HepG2 (cell line): ENCODE results near the gene HUNK. TPM values are rescaled to one million over a fixed set of nuclear protein-coding genes. Genes with fewer than 3 reads are reported as not detected.

Experiments used
- ATAC-seq: fragments of 200-7000 bp; cut with Tn5 transposase; 3 replicates; pipeline ENCODE4 v1.9.1; 2020; ENCODE audit warnings: mild to moderate bottlenecking, moderate library complexity
- BruUV-seq: library from RNA; stranded (reverse); fragments of 400-500 nt; replicated peaks from 2 replicates; lab custom pipeline; 2021; lab: Mats Ljungman, UMichigan
- CTCF ChIA-PET: fragments of 300-600 bp; formaldehyde crosslinking; extraction: SDS; loops from one replicate; lab custom pipeline; 2021; ENCODE audit warnings: low total read pairs, inconsistent platforms, low intra/inter-chr PET ratio; lab: Yijun Ruan, JAX
- POLR2A ChIA-PET: fragments of 350-600 bp; sonication (Branson Sonifier 250); formaldehyde crosslinking; loops from one replicate; lab custom pipeline; 2020; ENCODE audit warnings: antibody characterized with exemption, inconsistent platforms; lab: Yijun Ruan, JAX
- DNase-seq: peaks from one replicate; pipeline ENCODE4 v3.0.0-alpha.2; 2015; ENCODE audit warnings: low spot score
- FAIRE-seq: peaks from 3 replicates; lab custom pipeline; 2011; peaks lifted over from hg19 to GRCh38; lab: Jason Lieb, UNC
- H2AFZ ChIP-seq: one replicate; pipeline ENCODE4 v1.6.1; 2011; ENCODE audit warnings: low read length, inconsistent platforms
- H3K27ac ChIP-seq: fragments of 300-600 bp; 3 replicates; pipeline ENCODE4 v1.8.0; 2011; ENCODE audit warnings: mixed run types, mild to moderate bottlenecking, mixed read lengths, low read length, inconsistent platforms; ENCODE audit not compliant: insufficient read depth; ENCODE audit errors: extremely low read length
- H3K27me3 ChIP-seq, 2 experiments: fragments of 200-600 bp in 1 of 2; 2 replicates in 1 of 2; 3 replicates in 1 of 2; pipeline versions ENCODE4 v1.6.0 to v1.8.0; 2011; ENCODE audit warnings: low read length in 2 of 2, mild to moderate bottlenecking in 2 of 2, moderate library complexity in 2 of 2, inconsistent platforms in 1 of 2; ENCODE audit not compliant: insufficient read depth in 2 of 2, control insufficient read depth in 1 of 2
- H3K36me3 ChIP-seq, 2 experiments: fragments of 200-600 bp in 1 of 2; replicated peaks in 1 of 2; 2 replicates in 1 of 2; 3 replicates in 1 of 2; pipeline versions ENCODE4 v1.5.1 to v1.8.0; 2011; ENCODE audit warnings: low read length in 2 of 2, inconsistent platforms in 1 of 2; ENCODE audit not compliant: insufficient read depth in 2 of 2, control insufficient read depth in 1 of 2
- H3K4me1 ChIP-seq: 2 replicates; pipeline ENCODE4 v1.5.1; 2012; ENCODE audit warnings: low read length, inconsistent platforms; ENCODE audit not compliant: insufficient read depth
- H3K4me2 ChIP-seq: 2 replicates; pipeline ENCODE4 v1.6.0; 2011; ENCODE audit warnings: low read depth, low read length, inconsistent platforms
- H3K4me3 ChIP-seq, 3 experiments: fragments of 200-600 bp in 1 of 3; sonication (generic), shearing (Covaris generic) in 1 of 3; replicated peaks in 1 of 3; 2 replicates each; pipeline ENCODE4 v1.5.1; 2011 to 2016; ENCODE audit warnings: low read length in 3 of 3, inconsistent platforms in 2 of 3, low read depth in 2 of 3, mild to moderate bottlenecking in 2 of 3, control low read depth in 1 of 3, mixed read lengths in 1 of 3; ENCODE audit not compliant: insufficient read depth in 1 of 3
- H3K79me2 ChIP-seq: one replicate; pipeline ENCODE4 v1.6.1; 2011; ENCODE audit warnings: low read length, inconsistent platforms; ENCODE audit not compliant: insufficient read depth
- H3K9ac ChIP-seq: 2 replicates; pipeline ENCODE4 v1.6.0; 2011; ENCODE audit warnings: mild to moderate bottlenecking, low read depth, low read length, inconsistent platforms; ENCODE audit not compliant: insufficient read depth
- H3K9me3 ChIP-seq: 2 replicates; pipeline ENCODE4 v1.5.1; 2012; ENCODE audit warnings: mild to moderate bottlenecking, low read length
- H4K20me1 ChIP-seq: 2 replicates; pipeline ENCODE4 v1.6.0; 2011; ENCODE audit warnings: inconsistent platforms, mild to moderate bottlenecking, low read length, moderate library complexity; ENCODE audit not compliant: insufficient read depth
- DMAP1 ChIP-seq: IDR thresholded peaks from 2 replicates; pipeline ENCODE4 v1.6.1; 2016
- ERF ChIP-seq: IDR thresholded peaks from 2 replicates; pipeline ENCODE4 v1.6.1; 2018; ENCODE audit warnings: missing biosample characterization, missing genetic modification reagents
- FOXA3 ChIP-seq: IDR thresholded peaks from 2 replicates; pipeline ENCODE4 v1.6.1; 2016; ENCODE audit warnings: missing genetic modification reagents, missing compliant biosample characterization
- KMT2A ChIP-seq: sonication (generic); formaldehyde crosslinking; IDR thresholded peaks from 2 replicates; pipeline ENCODE4 v1.4.0; 2020; ENCODE audit warnings: missing genetic modification reagents
- MED1 ChIP-seq: sonication (generic); formaldehyde crosslinking; IDR thresholded peaks from 2 replicates; pipeline ENCODE4 v1.4.0; 2020; ENCODE audit warnings: missing genetic modification reagents
- MEIS1 ChIP-seq: sonication (generic); formaldehyde crosslinking; IDR thresholded peaks from 2 replicates; pipeline ENCODE4 v1.9.0; 2021; ENCODE audit warnings: mild to moderate bottlenecking, missing genetic modification reagents, moderate library complexity, borderline replicate concordance
- MTA1 ChIP-seq: sonication (generic); formaldehyde crosslinking; IDR thresholded peaks from 2 replicates; pipeline ENCODE4 v1.4.0; 2020; ENCODE audit warnings: missing genetic modification reagents, mild to moderate bottlenecking, borderline replicate concordance
- PATZ1 ChIP-seq: sonication (generic); formaldehyde crosslinking; IDR thresholded peaks from 2 replicates; pipeline ENCODE4 v1.4.0; 2020; ENCODE audit warnings: missing genetic modification reagents
- PITX1 ChIP-seq: sonication (generic); formaldehyde crosslinking; IDR thresholded peaks from 2 replicates; pipeline ENCODE4 v1.5.1; 2020; ENCODE audit warnings: mild to moderate bottlenecking, missing genetic modification reagents
- SOX13 ChIP-seq, 3 experiments: fragments of 450-650 bp in 1 of 3; sonication (generic) in 1 of 3; formaldehyde crosslinking in 1 of 3; IDR thresholded peaks in 2 of 3; conservative IDR thresholded peaks in 1 of 3; 2 replicates each; pipeline versions ENCODE4 v1.5.0 to v1.6.1; 2016 to 2020; ENCODE audit warnings: antibody characterized with exemption in 1 of 3, mild to moderate bottlenecking in 1 of 3, missing compliant biosample characterization in 1 of 3, missing genetic modification reagents in 1 of 3, moderate library complexity in 1 of 3
- SOX6 ChIP-seq, 2 experiments: fragments of 450-650 bp in 1 of 2; sonication (generic) in 1 of 2; formaldehyde crosslinking in 1 of 2; IDR thresholded peaks; 2 replicates each; pipeline versions ENCODE4 v1.4.0 to v1.6.1; 2017 to 2020; ENCODE audit warnings: antibody characterized with exemption in 1 of 2, mild to moderate bottlenecking in 1 of 2, missing genetic modification reagents in 1 of 2
- YEATS2 ChIP-seq: sonication (generic); formaldehyde crosslinking; IDR thresholded peaks from 2 replicates; pipeline ENCODE4 v1.4.0; 2020; ENCODE audit warnings: missing genetic modification reagents, borderline replicate concordance
- ZKSCAN1 ChIP-seq: fragments of 150-350 bp; IDR thresholded peaks from 2 replicates; pipeline ENCODE4 v1.6.1; 2014; ENCODE audit warnings: low read length
- ZNF644 ChIP-seq: IDR thresholded peaks from 2 replicates; pipeline ENCODE4 v1.6.1; 2016; ENCODE audit warnings: low read depth
- ZNF777 ChIP-seq: sonication (generic); formaldehyde crosslinking; IDR thresholded peaks from 2 replicates; pipeline ENCODE4 v1.4.0; 2020; ENCODE audit warnings: missing genetic modification reagents
- WGBS: methylation state at CpG from one replicate; pipeline ENCODE4 v1.1.6; 2017; ENCODE audit warnings: low lambda C conversion rate; 5-methylcytosine and 5-hydroxymethylcytosine counted together
- in situ Hi-C: cut with HindIII; loops from 2 replicates; pipeline ENCODE4 v1.10.0; 2017; ENCODE audit warnings: low pct_unique_long_range_greater_than_20kb; ENCODE audit not compliant: extremely low pct_ligation_motif_present
- intact Hi-C: fragments of 100-400 bp; cut with micrococcal nuclease; formaldehyde crosslinking; loops from one replicate; pipeline ENCODE4 v1.10.0; 2022; ENCODE audit not compliant: unreplicated experiment
- polyA plus RNA-seq, 8 experiments: library from polyadenylated mRNA; depleted of rRNA in 3 of 8; stranded (reverse) in 7 of 8; unstranded in 1 of 8; fragments of >200 nt; fragmentation: Illumina TruSeq in 4 of 8; extraction: Trizol in 4 of 8; gene quantifications; 2 replicates each; pipeline versions ENCODE4 v1.2.1 to v1.2.3, GENCODE V29; 2011 to 2016; ENCODE audit warnings: low read depth in 4 of 8, missing spikeins in 1 of 8, mixed read lengths in 1 of 8; ENCODE audit not compliant: insufficient read depth in 1 of 8
- total RNA-seq, 5 experiments: library from RNA; depleted of rRNA; stranded (reverse); fragments of >200 nt; fragmentation: Illumina TruSeq; extraction: Trizol; gene quantifications; 2 replicates each; pipeline ENCODE4 v1.2.3, GENCODE V29; 2016; ENCODE audit warnings: low read depth in 1 of 5
- TF ChIP-seq, protein P1 (sequence below): sonication (generic); IDR thresholded peaks from 2 replicates; pipeline ENCODE4 v1.6.1; 2016; ENCODE audit warnings: low read depth, borderline replicate concordance
- TF ChIP-seq, protein P2 (sequence below): sonication (generic); formaldehyde crosslinking; IDR thresholded peaks from 2 replicates; pipeline ENCODE4 v1.5.1; 2020; ENCODE audit warnings: missing genetic modification reagents, mild to moderate bottlenecking, borderline replicate concordance

Gene HUNK
- total and polyA plus RNA-seq, 2 of the 13 experiments (the other 11 are each of a cell fraction or from before 2014, with no cell fraction given), result 1.8 to 1.9 TPM

DNA sequence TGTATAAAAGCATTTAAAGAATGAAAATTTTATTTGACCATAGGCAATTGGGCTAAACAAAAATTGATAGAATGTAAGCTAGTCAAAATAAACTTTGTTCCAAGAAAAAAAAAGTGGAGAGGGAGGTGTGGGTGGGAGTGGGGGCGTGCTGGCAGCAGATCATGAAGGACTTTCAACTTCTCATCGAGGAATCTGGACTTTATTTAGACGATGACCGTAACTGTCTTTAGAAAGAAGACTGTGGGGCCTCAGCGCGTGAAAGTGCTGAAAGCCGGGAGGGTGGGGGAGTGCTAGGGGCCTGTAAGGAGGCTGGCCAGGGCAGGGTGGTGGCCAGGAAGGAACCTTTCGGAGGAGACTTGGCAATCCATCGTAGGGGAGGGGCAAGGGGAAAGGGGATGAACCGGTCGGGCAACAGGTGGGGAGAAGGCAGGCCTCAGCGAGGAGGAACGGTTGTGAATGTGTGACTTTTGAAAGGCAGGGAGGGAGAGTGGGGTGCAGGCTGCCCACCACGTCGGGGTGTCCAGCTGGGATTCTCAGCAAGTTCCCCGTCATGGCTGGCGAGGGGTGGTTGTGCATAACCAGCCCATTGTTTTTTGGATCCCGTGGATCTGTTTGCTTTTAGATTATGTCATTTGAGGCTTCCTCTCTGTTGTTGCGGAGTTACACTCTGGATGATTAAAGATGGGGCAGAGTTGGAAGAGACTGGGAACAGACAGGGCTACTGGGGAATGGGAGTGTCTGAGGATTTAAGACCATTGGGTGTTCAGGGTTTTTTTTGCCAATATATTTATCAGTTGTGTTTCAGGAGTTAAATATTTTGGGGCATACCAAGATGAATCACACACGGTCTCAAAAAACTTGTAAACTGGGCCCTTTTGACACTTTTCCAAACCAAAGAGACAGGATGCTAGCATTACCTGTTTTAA, 35.5 kb downstream of the HUNK start:
- no peaks in the 10 kb centered on the region for H3K9me3 ChIP-seq
- ChIA-PET POLR2A (interaction anchor here (1.2 to 1.4 kb wide), 3 partner anchors 14 to 22 kb away, joined by 3 to 4 read pairs (median 3); no protein-coding TSS in a partner anchor), CTCF (no interaction called here)
- no peaks in the 10 kb centered on the region for H4K20me1 ChIP-seq
- peak overlapping the region; percentile 65 for H3K27ac ChIP-seq
- H3K9ac ChIP-seq, result peak overlapping the region; percentile 69
- H3K27me3 ChIP-seq, result no peaks in the 10 kb centered on the region
- peak; percentile 81 for FAIRE-seq
- in situ Hi-C loops, result loop anchor here (5.0 kb wide), 1 partner anchor 36 kb away; the partner anchor contains the start of gene HUNK
- peak; percentile 74 for DNase-seq
- 4% methylated on average over 17 of the region's 20 CpGs for WGBS
- H3K4me2 ChIP-seq, result peak overlapping the region; percentile 79
- peaks cover 73% of the 10 kb centered on the region for H3K4me1 ChIP-seq
- ATAC-seq, result peak; percentile 78
- no peak overlapping the region for H2AFZ ChIP-seq
- no peaks in the 10 kb centered on the region for H3K36me3 ChIP-seq
- TSS peak; percentile 64 for BruUV-seq
- peak overlapping the region; percentile 49 to 72 (median 54) for H3K4me3 ChIP-seq
- H3K79me2 ChIP-seq, result peaks cover 19% of the 10 kb centered on the region
- intact Hi-C loops, result loop anchor here (1.0 kb wide), 1 partner anchor 8 kb away; no protein-coding TSS in a partner anchor
- TF ChIP-seq, protein P1, sequence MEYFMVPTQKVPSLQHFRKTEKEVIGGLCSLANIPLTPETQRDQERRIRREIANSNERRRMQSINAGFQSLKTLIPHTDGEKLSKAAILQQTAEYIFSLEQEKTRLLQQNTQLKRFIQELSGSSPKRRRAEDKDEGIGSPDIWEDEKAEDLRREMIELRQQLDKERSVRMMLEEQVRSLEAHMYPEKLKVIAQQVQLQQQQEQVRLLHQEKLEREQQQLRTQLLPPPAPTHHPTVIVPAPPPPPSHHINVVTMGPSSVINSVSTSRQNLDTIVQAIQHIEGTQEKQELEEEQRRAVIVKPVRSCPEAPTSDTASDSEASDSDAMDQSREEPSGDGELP, result peak; percentile 24; the same call in 1 of the 2 replicates
- TF ChIP-seq PATZ1 (CRISPR knock-in tag), result 0 out of 2 replicates have a peak, but pooled peaks have one; percentile 51
- 0 out of 2 replicates have a peak, but pooled peaks have one; percentile 28 for TF ChIP-seq ERF (CRISPR knock-in tag)
- TF ChIP-seq MTA1 (CRISPR knock-in tag), result peak; percentile 36; the same call in 1 of the 2 replicates
- peak; percentile 79 for TF ChIP-seq ZNF777
- TF ChIP-seq MEIS1 (CRISPR knock-in tag), result no peak
- TF ChIP-seq SOX6 (IDR thresholded peaks at IDR 0.05), result no peak
- peak; percentile 83 for TF ChIP-seq SOX6 (CRISPR knock-in tag; IDR thresholded peaks at IDR 0.05)
- TF ChIP-seq FOXA3, result peak; percentile 50
- 0 out of 2 replicates have a peak, but pooled peaks have one; percentile 17 for TF ChIP-seq DMAP1
- TF ChIP-seq SOX13 (IDR thresholded peaks at IDR 0.05), result no peak; the same call in 1 of the 2 replicates
- peak in 1 of 2 experiments; percentile 86; a peak in 2 of 4 replicates for TF ChIP-seq SOX13 (CRISPR knock-in tag; conservative IDR thresholded peaks at IDR 0.05 in 1 of 2, IDR thresholded peaks at IDR 0.05 in 1 of 2)
- no peak for TF ChIP-seq YEATS2 (CRISPR knock-in tag)
- 0 out of 2 replicates have a peak, but pooled peaks have one; percentile 31 for TF ChIP-seq KMT2A (CRISPR knock-in tag)
- 0 out of 2 replicates have a peak, but pooled peaks have one; percentile 10 for TF ChIP-seq MED1
- TF ChIP-seq ZKSCAN1, result no peak
- TF ChIP-seq PITX1, result peak; percentile 71
- TF ChIP-seq ZNF644 (CRISPR knock-in tag), result 0 out of 2 replicates have a peak, but pooled peaks have one; percentile 26
- TF ChIP-seq, protein P2, sequence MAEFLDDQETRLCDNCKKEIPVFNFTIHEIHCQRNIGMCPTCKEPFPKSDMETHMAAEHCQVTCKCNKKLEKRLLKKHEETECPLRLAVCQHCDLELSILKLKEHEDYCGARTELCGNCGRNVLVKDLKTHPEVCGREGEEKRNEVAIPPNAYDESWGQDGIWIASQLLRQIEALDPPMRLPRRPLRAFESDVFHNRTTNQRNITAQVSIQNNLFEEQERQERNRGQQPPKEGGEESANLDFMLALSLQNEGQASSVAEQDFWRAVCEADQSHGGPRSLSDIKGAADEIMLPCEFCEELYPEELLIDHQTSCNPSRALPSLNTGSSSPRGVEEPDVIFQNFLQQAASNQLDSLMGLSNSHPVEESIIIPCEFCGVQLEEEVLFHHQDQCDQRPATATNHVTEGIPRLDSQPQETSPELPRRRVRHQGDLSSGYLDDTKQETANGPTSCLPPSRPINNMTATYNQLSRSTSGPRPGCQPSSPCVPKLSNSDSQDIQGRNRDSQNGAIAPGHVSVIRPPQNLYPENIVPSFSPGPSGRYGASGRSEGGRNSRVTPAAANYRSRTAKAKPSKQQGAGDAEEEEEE (CRISPR knock-in tag), result no peak
